Measurements from ENCODE around the gene DRC1. TPM values are rescaled to one million over a fixed set of nuclear protein-coding genes. Genes with fewer than 3 reads are reported as not detected.

Gene DRC1
- total and polyA plus RNA-seq, 2 of the 13 experiments (the other 11 are each of a cell fraction or from before 2014, with no cell fraction given) = 0.07 TPM; not detected in 1

DNA sequence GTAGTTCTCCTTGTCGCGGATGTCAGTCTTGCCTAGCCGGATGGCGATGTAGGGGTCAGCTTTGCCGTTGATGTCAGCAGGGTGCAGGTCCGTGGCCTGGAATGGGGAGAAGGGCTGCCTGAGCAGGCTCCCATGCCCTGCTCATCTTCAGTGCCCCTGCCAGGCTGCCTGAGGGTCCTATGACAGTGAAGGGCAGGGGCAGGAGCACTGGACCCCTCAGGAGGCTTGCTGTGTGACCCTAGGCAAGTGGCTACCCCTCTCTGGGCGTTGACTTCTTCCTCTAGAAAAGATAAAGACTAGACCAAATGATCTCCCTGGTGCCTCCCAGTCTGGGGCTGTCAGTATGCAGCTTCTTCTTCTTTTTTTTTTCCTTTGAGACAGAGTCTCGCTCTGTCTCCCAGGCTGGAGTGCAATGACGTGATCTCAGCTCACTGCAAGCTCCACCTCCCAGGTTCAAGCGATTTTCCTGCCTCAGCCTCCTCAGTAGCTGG is 64.3 kb downstream of the DRC1 start:
- Histone ChIP-seq H3K4me1 (ENCODE audit: insufficient read depth, low read length) (peaks cover 18% of the 10 kb centered on the region), H3K9ac (ENCODE audit: insufficient read depth, low read depth, low read length) (no peak overlapping the region), H3K9me3 (ENCODE audit: low read length) (peaks cover 5% of the 10 kb centered on the region), H3K79me2 (ENCODE audit: insufficient read depth, low read length) (no peaks in the 10 kb centered on the region), H3K4me2 (ENCODE audit: low read depth, low read length) (no peak overlapping the region), H2AFZ (ENCODE audit: low read length) (no peak overlapping the region), H3K27me3 (ENCODE audit: control insufficient read depth in 1 of 2, insufficient read depth in 2 of 2, low read length in 2 of 2) (0 out of 5 replicates have a peak, but pooled peaks cover 0 to 3% of the 10 kb centered on the region in 2 experiments), H3K36me3 (replicated peaks in 1 of 2; ENCODE audit: control insufficient read depth in 1 of 2, insufficient read depth in 2 of 2, low read length in 2 of 2) (no peaks in the 10 kb centered on the region), H3K4me3 (replicated peaks in 1 of 3; ENCODE audit: insufficient read depth in 1 of 3, low read depth in 2 of 3, low read length in 3 of 3) (no peak overlapping the region), H3K27ac (ENCODE audit: extremely low read length, insufficient read depth, low read length) (no peak overlapping the region), H4K20me1 (ENCODE audit: insufficient read depth, low read length) (no peaks in the 10 kb centered on the region)
- CTCF ChIA-PET (ENCODE audit: low intra/inter-chr PET ratio, low total read pairs) = no interaction called here
- WGBS (ENCODE audit: low lambda C conversion rate) = 74% methylated on average over 10 of the region's 10 CpGs
- in situ Hi-C loops (cut with HindIII; ENCODE audit: extremely low pct_ligation_motif_present, low pct_unique_long_range_greater_than_20kb) (loop anchor here (5.0 to 10.0 kb wide), 2 partner anchors 149 to 231 kb away; no protein-coding TSS in a partner anchor), intact Hi-C loops (cut with micrococcal nuclease; ENCODE audit: unreplicated experiment) (loop anchor here (5.0 to 10.0 kb wide), 2 partner anchors 119 to 511 kb away; partner anchors contain the start of genes ADGRF3 and SELENOI)
- ATAC-seq (no peak), DNase-seq (ENCODE audit: low spot score) (no peak), FAIRE-seq (no peak)
- TF ChIP-seq ZNF768 (CRISPR knock-in tag; IDR thresholded peaks at IDR 0.05) (peak; percentile 98), NFE2L1 (CRISPR knock-in tag; IDR thresholded peaks at IDR 0.05; ENCODE audit: borderline replicate concordance) (0 out of 2 replicates have a peak, but pooled peaks have one; percentile 3), DMAP1 (CRISPR knock-in tag; IDR thresholded peaks at IDR 0.05) (no peak)
- no TSS peak for BruUV-seq (replicated peaks)
- POLR2A ChIA-PET = interaction anchor here (2.4 kb wide), 1 partner anchor 8 kb away, joined by 14 read pairs; no protein-coding TSS in a partner anchor

DNA sequence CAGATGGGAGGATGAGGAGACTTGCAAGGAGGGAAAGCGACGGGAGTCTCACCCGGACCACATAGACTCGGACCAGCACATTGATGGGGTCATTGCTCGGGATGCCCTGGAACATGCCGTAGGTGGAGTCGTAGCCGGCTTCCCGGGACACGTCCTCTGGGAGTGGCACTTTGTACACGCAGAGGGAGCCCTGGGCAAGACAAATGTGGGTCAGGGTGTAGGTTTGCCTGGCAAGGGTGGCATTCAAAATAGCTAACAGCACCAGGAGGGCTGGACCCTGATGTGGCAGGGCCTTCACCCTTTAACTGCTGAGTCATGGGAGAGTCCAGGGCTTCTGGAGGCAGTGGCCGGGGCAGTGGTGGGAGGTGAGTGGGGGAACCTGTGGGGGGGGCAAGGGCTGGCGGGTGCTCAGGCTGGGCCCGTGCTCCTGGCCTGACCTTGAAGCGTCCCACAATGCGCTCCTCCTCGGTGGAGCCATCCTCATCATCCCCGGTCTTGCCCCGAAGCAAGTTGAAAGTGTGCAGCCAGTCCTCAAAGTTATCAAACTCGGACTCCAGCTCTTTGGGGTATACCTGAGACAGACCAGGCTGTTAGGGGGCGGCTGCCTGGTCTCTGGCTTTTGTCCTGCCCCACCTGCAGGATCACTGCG is 65.1 kb downstream of the DRC1 start:
- Histone ChIP-seq H3K36me3 (replicated peaks in 1 of 2; ENCODE audit: control insufficient read depth in 1 of 2, insufficient read depth in 2 of 2, low read length in 2 of 2) (no peaks in the 10 kb centered on the region), H3K27ac (ENCODE audit: extremely low read length, insufficient read depth, low read length) (no peak overlapping the region), H4K20me1 (ENCODE audit: insufficient read depth, low read length) (no peaks in the 10 kb centered on the region), H3K9me3 (ENCODE audit: low read length) (peaks cover 5% of the 10 kb centered on the region), H3K4me3 (replicated peaks in 1 of 3; ENCODE audit: insufficient read depth in 1 of 3, low read depth in 2 of 3, low read length in 3 of 3) (peak overlapping the region in 1 of 3 experiments; percentile 41; a peak in 1 of 6 replicates), H3K4me2 (ENCODE audit: low read depth, low read length) (peak overlapping the region; percentile 30), H3K9ac (ENCODE audit: insufficient read depth, low read depth, low read length) (no peak overlapping the region), H3K79me2 (ENCODE audit: insufficient read depth, low read length) (no peaks in the 10 kb centered on the region), H2AFZ (ENCODE audit: low read length) (no peak overlapping the region), H3K27me3 (ENCODE audit: control insufficient read depth in 1 of 2, insufficient read depth in 2 of 2, low read length in 2 of 2) (0 out of 5 replicates have a peak, but pooled peaks cover 0 to 3% of the 10 kb centered on the region in 2 experiments), H3K4me1 (ENCODE audit: insufficient read depth, low read length) (peaks cover 18% of the 10 kb centered on the region)
- ATAC-seq (no peak; the same call in 2 of the 3 replicates), DNase-seq (ENCODE audit: low spot score) (no peak), FAIRE-seq (no peak)
- in situ Hi-C loops (cut with HindIII; ENCODE audit: extremely low pct_ligation_motif_present, low pct_unique_long_range_greater_than_20kb) = loop anchor here (5.0 to 10.0 kb wide), 2 partner anchors 149 to 232 kb away; no protein-coding TSS in a partner anchor
- BruUV-seq (replicated peaks) = no TSS peak
- intact Hi-C loops (cut with micrococcal nuclease; ENCODE audit: unreplicated experiment) = loop anchor here (5.0 to 10.0 kb wide), 2 partner anchors 119 to 512 kb away; partner anchors contain the start of genes ADGRF3 and SELENOI
- ChIA-PET POLR2A (interaction anchor here (2.4 kb wide), 1 partner anchor 9 kb away, joined by 14 read pairs; no protein-coding TSS in a partner anchor), CTCF (ENCODE audit: low intra/inter-chr PET ratio, low total read pairs) (no interaction called here)
- WGBS (ENCODE audit: low lambda C conversion rate) = 45% methylated on average over 16 of the region's 22 CpGs
- TF ChIP-seq HNRNPL (IDR thresholded peaks at IDR 0.05; ENCODE audit: low read depth, low read length) = 0 out of 2 replicates have a peak, but pooled peaks have one; percentile 35
- no peak for TF ChIP-seq MBNL3 (CRISPR knock-in tag; conservative IDR thresholded peaks at IDR 0.05)
- TF ChIP-seq ZNF652 (CRISPR knock-in tag; IDR thresholded peaks at IDR 0.05; ENCODE audit: borderline replicate concordance, low read depth) = no peak
- TF ChIP-seq, protein P1, sequence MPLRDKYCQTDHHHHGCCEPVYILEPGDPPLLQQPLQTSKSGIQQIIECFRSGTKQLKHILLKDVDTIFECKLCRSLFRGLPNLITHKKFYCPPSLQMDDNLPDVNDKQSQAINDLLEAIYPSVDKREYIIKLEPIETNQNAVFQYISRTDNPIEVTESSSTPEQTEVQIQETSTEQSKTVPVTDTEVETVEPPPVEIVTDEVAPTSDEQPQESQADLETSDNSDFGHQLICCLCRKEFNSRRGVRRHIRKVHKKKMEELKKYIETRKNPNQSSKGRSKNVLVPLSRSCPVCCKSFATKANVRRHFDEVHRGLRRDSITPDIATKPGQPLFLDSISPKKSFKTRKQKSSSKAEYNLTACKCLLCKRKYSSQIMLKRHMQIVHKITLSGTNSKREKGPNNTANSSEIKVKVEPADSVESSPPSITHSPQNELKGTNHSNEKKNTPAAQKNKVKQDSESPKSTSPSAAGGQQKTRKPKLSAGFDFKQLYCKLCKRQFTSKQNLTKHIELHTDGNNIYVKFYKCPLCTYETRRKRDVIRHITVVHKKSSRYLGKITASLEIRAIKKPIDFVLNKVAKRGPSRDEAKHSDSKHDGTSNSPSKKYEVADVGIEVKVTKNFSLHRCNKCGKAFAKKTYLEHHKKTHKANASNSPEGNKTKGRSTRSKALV (CRISPR knock-in tag; IDR thresholded peaks at IDR 0.05) = no peak
- TF ChIP-seq MBD4 (IDR thresholded peaks at IDR 0.05; ENCODE audit: borderline replicate concordance, low read length) = no peak
- TF ChIP-seq KLF16 (CRISPR knock-in tag; IDR thresholded peaks at IDR 0.05) = no peak
- TF ChIP-seq IRX3 (CRISPR knock-in tag; IDR thresholded peaks at IDR 0.05; ENCODE audit: borderline replicate concordance, low read depth) = no peak
- TF ChIP-seq ZNF740 (CRISPR knock-in tag; IDR thresholded peaks at IDR 0.05) = 0 out of 2 replicates have a peak, but pooled peaks have one; percentile 28
- no peak for TF ChIP-seq E2F5 (CRISPR knock-in tag; conservative IDR thresholded peaks at IDR 0.05)
